Cardiac fibroblast (primary cell): Measurements from ENCODE around the gene RASIP1.
A peak's percentile ranks its signal among the peaks of the same experiment; 100 is the strongest.
"Not testable (repeated sequence)": the region's sequence is repeated elsewhere in the genome, so short reads cannot be mapped to it uniquely, and the experiment has no call there.

Experiments used
- DNase-seq, 2 donors: peaks; one replicate each; pipeline versions ENCODE4 v3.0.0 to v3.0.0-alpha.2; 2010; ENCODE audit warnings: low read depth in 2 of 2
- H3K4me3 ChIP-seq, 2 donors: replicated peaks in 1 of 2; 1 replicate in 1 of 2; 2 replicates in 1 of 2; pipeline ENCODE4 v1.5.1; 2011; ENCODE audit warnings: low read depth in 2 of 2, low read length in 2 of 2, mild to moderate bottlenecking in 2 of 2, moderate library complexity in 1 of 2
- CTCF ChIP-seq: IDR thresholded peaks from one replicate; pipeline ENCODE4 v1.5.1; 2011; ENCODE audit warnings: low read depth, mild to moderate bottlenecking, low read length, inconsistent platforms

The RASIP1 gene

DNA sequence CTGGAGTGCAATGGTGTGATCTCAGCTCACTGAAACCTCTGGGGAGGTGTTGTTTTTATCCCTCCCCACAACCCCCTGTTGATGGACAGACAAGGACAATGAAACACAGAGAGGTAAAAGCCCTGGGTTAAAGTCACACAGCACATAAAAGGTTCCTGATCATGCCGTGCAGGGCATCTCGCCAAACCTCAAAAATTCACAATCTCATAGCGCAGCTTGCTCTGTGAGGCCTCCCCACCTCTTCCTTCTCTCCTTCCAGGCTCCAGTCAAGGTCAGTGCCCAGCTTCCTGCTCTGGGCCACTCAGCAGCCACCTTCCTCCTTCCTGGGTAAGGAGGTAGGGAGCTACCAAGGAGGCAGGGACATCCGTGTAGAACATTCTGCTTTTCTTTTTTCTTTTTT lies 42.4 kb downstream of the RASIP1 start:
- no peak for TF ChIP-seq CTCF
- no peak overlapping the region for H3K4me3 ChIP-seq
- DNase-seq = peak; percentile 82 to 84

DNA sequence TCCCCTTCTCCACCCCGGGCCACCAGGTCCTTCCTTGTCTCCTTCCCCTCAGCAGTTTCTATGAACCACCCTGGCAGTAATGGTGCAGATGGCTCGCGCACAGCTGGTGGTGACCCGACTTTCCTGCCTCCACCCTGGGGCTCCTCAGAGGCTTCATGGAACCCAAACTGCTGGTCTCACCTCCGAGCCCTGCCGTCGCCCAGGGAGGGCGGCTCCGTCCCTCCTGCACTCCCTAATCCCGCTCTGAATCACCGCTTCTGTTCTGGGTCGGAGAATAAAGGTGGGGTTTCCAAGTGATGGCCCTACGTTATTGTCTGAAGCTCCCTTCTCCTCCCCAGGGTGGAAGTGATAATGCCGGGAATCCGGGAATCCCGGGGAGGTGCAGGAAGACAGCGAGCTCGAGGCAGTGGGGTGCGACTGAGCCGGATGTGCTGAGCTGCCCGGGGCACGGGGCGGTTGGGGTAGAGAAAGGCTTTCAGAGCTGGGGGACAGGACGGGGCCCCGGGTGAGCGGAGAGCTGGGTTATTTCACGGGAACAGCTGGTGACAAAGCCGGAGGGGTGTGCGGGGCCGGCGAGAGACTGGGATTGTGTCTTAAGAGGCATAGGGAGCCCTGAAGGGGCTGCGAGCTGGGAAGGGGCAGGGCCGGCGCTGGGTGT lies 43.9 kb downstream of the RASIP1 start:
- DNase-seq = no peak
- H3K4me3 ChIP-seq = peak overlapping the region in 1 of 2 donors; percentile 19
- TF ChIP-seq CTCF = no peak

DNA sequence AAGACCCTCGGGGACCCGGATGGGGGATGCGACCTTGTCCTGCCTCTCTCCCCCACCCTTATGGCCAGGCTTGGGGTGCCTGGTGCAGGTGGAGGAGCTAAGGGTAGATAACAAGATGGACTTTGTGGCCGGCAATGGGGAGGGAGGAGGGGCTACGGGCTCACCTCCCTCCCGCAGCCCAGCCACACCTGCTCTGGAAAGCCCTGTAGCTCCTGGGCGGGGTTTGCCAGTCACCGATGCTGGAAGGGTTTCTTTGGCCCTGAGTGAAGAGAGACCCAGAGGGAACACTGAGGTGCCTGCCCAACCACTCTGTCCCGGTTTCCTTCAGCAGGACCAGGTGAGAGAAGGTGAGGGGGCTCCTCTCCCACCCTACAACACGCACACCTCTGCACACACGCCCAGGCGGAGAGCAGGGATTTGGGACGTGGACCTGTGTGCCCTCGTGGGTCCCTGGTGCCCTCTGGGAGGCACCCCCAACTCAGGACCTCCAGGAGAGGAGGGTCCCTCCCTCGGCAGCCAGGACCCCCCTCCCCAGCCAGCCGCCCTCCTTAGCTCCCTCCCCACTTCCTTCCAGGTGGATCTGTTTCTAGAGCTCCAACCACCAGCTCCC lies 44.6 kb downstream of the RASIP1 start, which contains the start of gene FUT2:
Gene FUT2, plus strand, starts transcription at position 229 of the 610 bp plus-strand sequence. CDS start 6,986 bp downstream, outside the sequence.
- no peak for TF ChIP-seq CTCF
- DNase-seq = no peak
- peak within 1 kb of the TSS in 1 of 2 donors; percentile 19 for H3K4me3 ChIP-seq

- not testable (repeated sequence) for DNase-seq, H3K4me3 ChIP-seq
Observed at GRCh38 chr19:48693629-48694028, 46.8 kb downstream of the RASIP1 start.

DNA sequence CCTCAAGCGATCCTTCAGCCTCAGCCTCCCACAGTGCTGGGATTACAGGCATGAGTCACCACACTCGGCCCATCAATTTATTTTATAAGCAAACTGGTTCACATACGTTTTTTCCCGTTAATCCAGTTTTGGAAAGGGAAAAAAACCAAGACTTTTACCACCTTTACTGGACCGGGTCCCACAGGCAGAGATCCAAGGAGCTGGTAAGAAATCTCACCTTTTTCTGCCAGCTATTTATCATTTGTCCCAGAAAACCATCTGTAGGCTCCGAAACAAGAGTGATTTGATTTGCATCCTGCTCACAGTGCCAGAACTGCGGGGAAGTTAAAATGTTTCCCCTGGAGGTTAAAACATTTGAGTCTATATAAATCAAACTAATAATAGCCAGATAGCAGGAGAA lies 51.0 kb downstream of the RASIP1 start:
- DNase-seq = no peak
- no peak for TF ChIP-seq CTCF
- H3K4me3 ChIP-seq = no peak overlapping the region

GRCh38 chr19:48687776-48688175 lies 52.6 kb downstream of the RASIP1 start:
- no peak for TF ChIP-seq CTCF
- no peak overlapping the region for H3K4me3 ChIP-seq
- DNase-seq = no peak

- H3K4me3 ChIP-seq, DNase-seq: not testable (repeated sequence)
Observed at GRCh38 chr19:48686637-48687036, 53.8 kb downstream of the RASIP1 start.

DNA sequence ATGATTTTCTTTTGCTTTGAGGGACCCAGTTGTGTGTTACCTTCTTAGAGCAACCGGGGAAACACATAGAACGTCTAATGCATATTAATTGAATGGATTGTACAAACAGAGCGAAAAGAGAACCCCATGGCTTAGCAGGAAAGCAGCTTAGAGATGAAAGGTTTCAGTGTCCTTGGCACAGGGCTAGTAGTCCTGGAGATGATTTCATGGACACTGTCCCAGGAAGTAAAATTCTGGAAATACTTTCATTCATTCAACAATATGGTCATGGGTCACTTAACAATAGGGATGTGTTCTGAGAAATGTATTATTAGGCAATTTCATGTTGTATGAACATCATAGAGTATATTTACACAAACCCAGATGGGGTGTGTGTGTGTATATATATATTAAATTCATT lies 54.3 kb downstream of the RASIP1 start:
- TF ChIP-seq CTCF = no peak
- no peak overlapping the region for H3K4me3 ChIP-seq
- no peak for DNase-seq
